Measurements from ENCODE around the gene CDC16.

The CDC16 gene

GRCh38 chr13:114303700-114304327, 69.1 kb downstream of the CDC16 start:
- DNase-seq (ENCODE audit: low spot score): no peak

GRCh38 chr13:114304346-114305034, 69.8 kb downstream of the CDC16 start:
- DNase-seq (ENCODE audit: low spot score): no peak

GRCh38 chr13:114309086-114309485, 74.4 kb downstream of the CDC16 start:
- no peak for DNase-seq (ENCODE audit: low spot score)

GRCh38 chr13:114309806-114310410, 75.2 kb downstream of the CDC16 start:
- DNase-seq (ENCODE audit: low spot score): no peak

- peak; percentile 34 for DNase-seq (ENCODE audit: low spot score)
Observed at GRCh38 chr13:114310956-114311355, 76.3 kb downstream of the CDC16 start.

- DNase-seq (ENCODE audit: low spot score): no peak
Observed at GRCh38 chr13:114311387-114311786, 76.7 kb downstream of the CDC16 start.

- no peak for DNase-seq (ENCODE audit: low spot score)
Observed at GRCh38 chr13:114311908-114312307, 77.2 kb downstream of the CDC16 start.

GRCh38 chr13:114313061-114313860, 78.6 kb downstream of the CDC16 start:
- DNase-seq (ENCODE audit: low spot score): peak; percentile 21

- DNase-seq (ENCODE audit: low spot score): peak; percentile 97
Observed at GRCh38 chr13:114314074-114314912, 79.6 kb downstream of the CDC16 start, which contains the start of gene CHAMP1. CHAMP1 (plus strand) TSS chr13:114314503; CDS start chr13:114323843, 9,340 bp downstream.

- no peak for DNase-seq (ENCODE audit: low spot score)
Observed at GRCh38 chr13:114315074-114315785, 80.5 kb downstream of the CDC16 start.

- no peak for DNase-seq (ENCODE audit: low spot score)
Observed at GRCh38 chr13:114318624-114319023, 83.9 kb downstream of the CDC16 start.

- DNase-seq (ENCODE audit: low spot score): peak; percentile 75
Observed at GRCh38 chr13:114319441-114319913, 84.8 kb downstream of the CDC16 start.

GRCh38 chr13:114320065-114320464, 85.4 kb downstream of the CDC16 start:
- DNase-seq (ENCODE audit: low spot score): no peak

- no peak for DNase-seq (ENCODE audit: low spot score)
Observed at GRCh38 chr13:114321256-114321655, 86.6 kb downstream of the CDC16 start.

All from hepatic stellate cell (primary cell).